HepG2 (cell line): ENCODE results near the gene SMIM36. TPM values are rescaled to one million over a fixed set of nuclear protein-coding genes. Genes with fewer than 3 reads are reported as not detected.
A peak's percentile ranks its signal among the peaks of the same experiment; 100 is the strongest.

Experiments used
- ARID3A ChIP-seq: IDR thresholded peaks from 2 replicates; pipeline ENCODE4 v1.6.1; 2012; ENCODE audit warnings: low read depth, low read length, improper control_type of control experiment
- ATF1 ChIP-seq: IDR thresholded peaks from 2 replicates; pipeline ENCODE4 v1.6.1; 2016; ENCODE audit warnings: mild to moderate bottlenecking, control low read depth
- BHLHE40 ChIP-seq: IDR thresholded peaks from 2 replicates; pipeline ENCODE4 v1.6.1; 2011; ENCODE audit warnings: low read length, improper control_type of control experiment
- CHD2 ChIP-seq: IDR thresholded peaks from 2 replicates; pipeline ENCODE4 v1.6.1; 2011; ENCODE audit warnings: low read depth, low read length, improper control_type of control experiment
- CREB3 ChIP-seq: sonication (generic); formaldehyde crosslinking; IDR thresholded peaks from 2 replicates; pipeline ENCODE4 v1.5.0; 2020; ENCODE audit warnings: missing genetic modification reagents
- FOXO1 ChIP-seq: sonication (generic); formaldehyde crosslinking; IDR thresholded peaks from 2 replicates; pipeline ENCODE4 v1.4.0; 2020; ENCODE audit warnings: missing genetic modification reagents
- GPBP1L1 ChIP-seq: sonication (generic); formaldehyde crosslinking; IDR thresholded peaks from 2 replicates; pipeline ENCODE4 v1.5.0; 2020; ENCODE audit warnings: mild to moderate bottlenecking, missing genetic modification reagents
- LCORL ChIP-seq, 2 experiments: fragments of 450-650 bp in 1 of 2; sonication (generic) in 1 of 2; formaldehyde crosslinking in 1 of 2; IDR thresholded peaks; 2 replicates each; pipeline versions ENCODE4 v1.5.0 to v1.6.1; 2017 to 2020; ENCODE audit warnings: antibody characterized with exemption in 1 of 2, missing genetic modification reagents in 1 of 2
- NFIB ChIP-seq: sonication (generic); formaldehyde crosslinking; IDR thresholded peaks from 2 replicates; pipeline ENCODE4 v1.9.0; 2021; ENCODE audit warnings: missing genetic modification reagents, mild to moderate bottlenecking, borderline replicate concordance
- REL ChIP-seq: sonication (generic); formaldehyde crosslinking; conservative IDR thresholded peaks from 2 replicates; pipeline ENCODE4 v1.8.0; 2022; ENCODE audit warnings: mild to moderate bottlenecking, missing genetic modification reagents, moderate library complexity
- TBX2 ChIP-seq: sonication (generic); formaldehyde crosslinking; IDR thresholded peaks from 2 replicates; pipeline ENCODE4 v1.5.0; 2020; ENCODE audit warnings: missing genetic modification reagents, mild to moderate bottlenecking, borderline replicate concordance
- WIZ ChIP-seq: sonication (generic); formaldehyde crosslinking; IDR thresholded peaks from 2 replicates; pipeline ENCODE4 v1.5.1; 2020; ENCODE audit warnings: mild to moderate bottlenecking, missing genetic modification reagents
- ZNF572 ChIP-seq: sonication (generic); formaldehyde crosslinking; IDR thresholded peaks from 2 replicates; pipeline ENCODE4 v1.5.1; 2020; ENCODE audit warnings: mild to moderate bottlenecking, missing genetic modification reagents
- ZNF75D ChIP-seq: sonication (generic); formaldehyde crosslinking; IDR thresholded peaks from 2 replicates; pipeline ENCODE4 v1.8.1; 2023; ENCODE audit warnings: missing genetic modification reagents, mild to moderate bottlenecking, borderline replicate concordance
- polyA plus RNA-seq, 8 experiments: library from polyadenylated mRNA; depleted of rRNA in 3 of 8; stranded (reverse) in 7 of 8; unstranded in 1 of 8; fragments of >200 nt; fragmentation: Illumina TruSeq in 4 of 8; extraction: Trizol in 4 of 8; gene quantifications; 2 replicates each; pipeline versions ENCODE4 v1.2.1 to v1.2.3, GENCODE V29; 2011 to 2016; ENCODE audit warnings: low read depth in 4 of 8, missing spikeins in 1 of 8, mixed read lengths in 1 of 8; ENCODE audit not compliant: insufficient read depth in 1 of 8
- total RNA-seq, 5 experiments: library from RNA; depleted of rRNA; stranded (reverse); fragments of >200 nt; fragmentation: Illumina TruSeq; extraction: Trizol; gene quantifications; 2 replicates each; pipeline ENCODE4 v1.2.3, GENCODE V29; 2016; ENCODE audit warnings: low read depth in 1 of 5
- TF ChIP-seq, protein P1 (sequence below): sonication (generic); formaldehyde crosslinking; IDR thresholded peaks from 2 replicates; pipeline ENCODE4 v1.5.0; 2020; ENCODE audit warnings: missing genetic modification reagents
- TF ChIP-seq, protein P2 (sequence below): sonication (generic); formaldehyde crosslinking; IDR thresholded peaks from 2 replicates; pipeline ENCODE4 v1.4.0; 2020; ENCODE audit warnings: missing genetic modification reagents
- TF ChIP-seq, protein P3 (sequence below): sonication (generic); formaldehyde crosslinking; conservative IDR thresholded peaks from 2 replicates; pipeline ENCODE4 v1.4.0; 2020; ENCODE audit warnings: mild to moderate bottlenecking, missing genetic modification reagents, moderate library complexity

The SMIM36 gene
- total and polyA plus RNA-seq, 2 of the 13 experiments (the other 11 are each of a cell fraction or from before 2014, with no cell fraction given) = not detected

DNA sequence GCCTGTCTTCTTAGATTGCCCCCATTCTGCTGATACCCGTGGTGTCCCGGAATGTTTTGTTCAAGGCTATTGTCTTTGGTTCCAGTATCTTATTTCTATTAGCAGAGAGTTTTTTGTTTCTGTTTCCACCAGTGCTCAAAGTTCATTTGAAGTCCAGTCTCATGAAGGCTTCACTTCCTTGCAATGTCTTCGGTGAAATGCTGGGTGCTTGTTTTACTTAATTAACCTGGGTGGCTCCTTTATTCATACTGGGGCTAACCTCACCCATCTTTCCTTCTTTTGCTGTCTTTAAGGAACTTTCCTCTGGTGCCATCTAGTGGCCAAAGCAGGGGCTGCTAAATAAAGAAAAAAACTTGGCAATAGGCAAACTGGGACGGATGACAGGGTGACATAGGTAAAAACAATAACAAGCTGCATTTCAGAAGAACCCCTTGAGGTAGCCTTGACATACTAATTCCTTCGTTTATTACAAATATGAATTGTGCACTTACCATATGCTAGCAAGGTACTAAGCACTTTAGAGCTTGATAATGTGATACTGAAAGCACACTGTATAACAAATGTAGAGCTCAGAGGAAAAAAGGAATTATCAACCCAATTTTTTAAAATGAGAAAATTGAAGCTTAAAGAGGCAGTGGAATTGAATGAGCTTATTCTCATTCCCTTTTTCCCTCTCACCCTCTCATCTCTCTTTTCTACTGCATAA is 2.8 kb upstream of the SMIM36 start (continued):
- TF ChIP-seq NFIB (CRISPR knock-in tag) (no peak), FOXO1 (CRISPR knock-in tag) (no peak; the same call in 1 of the 2 replicates), TBX2 (CRISPR knock-in tag) (0 out of 2 replicates have a peak, but pooled peaks have one; percentile 31), ZNF572 (CRISPR knock-in tag) (no peak), LCORL (IDR thresholded peaks at IDR 0.05) (no peak), LCORL (CRISPR knock-in tag; IDR thresholded peaks at IDR 0.05) (peak; percentile 33; the same call in 1 of the 2 replicates), CREB3 (no peak), GPBP1L1 (CRISPR knock-in tag) (no peak), ZNF75D (no peak), REL (no peak), ATF1 (CRISPR knock-in tag) (no peak), CHD2 (no peak), BHLHE40 (no peak), WIZ (no peak), ARID3A (0 out of 2 replicates have a peak, but pooled peaks have one; percentile 57)
- TF ChIP-seq, protein P1, sequence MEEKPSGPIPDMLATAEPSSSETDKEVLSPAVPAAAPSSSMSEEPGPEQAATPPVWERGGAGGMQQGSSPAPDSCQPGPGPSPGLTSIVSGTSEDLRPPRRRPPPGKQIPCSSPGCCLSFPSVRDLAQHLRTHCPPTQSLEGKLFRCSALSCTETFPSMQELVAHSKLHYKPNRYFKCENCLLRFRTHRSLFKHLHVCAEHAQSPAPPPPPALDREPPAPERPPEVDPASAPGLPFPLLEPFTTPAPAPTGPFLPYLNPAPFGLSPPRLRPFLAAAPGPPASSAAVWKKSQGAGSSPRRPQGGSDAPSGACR (CRISPR knock-in tag) = no peak
- TF ChIP-seq, protein P2, sequence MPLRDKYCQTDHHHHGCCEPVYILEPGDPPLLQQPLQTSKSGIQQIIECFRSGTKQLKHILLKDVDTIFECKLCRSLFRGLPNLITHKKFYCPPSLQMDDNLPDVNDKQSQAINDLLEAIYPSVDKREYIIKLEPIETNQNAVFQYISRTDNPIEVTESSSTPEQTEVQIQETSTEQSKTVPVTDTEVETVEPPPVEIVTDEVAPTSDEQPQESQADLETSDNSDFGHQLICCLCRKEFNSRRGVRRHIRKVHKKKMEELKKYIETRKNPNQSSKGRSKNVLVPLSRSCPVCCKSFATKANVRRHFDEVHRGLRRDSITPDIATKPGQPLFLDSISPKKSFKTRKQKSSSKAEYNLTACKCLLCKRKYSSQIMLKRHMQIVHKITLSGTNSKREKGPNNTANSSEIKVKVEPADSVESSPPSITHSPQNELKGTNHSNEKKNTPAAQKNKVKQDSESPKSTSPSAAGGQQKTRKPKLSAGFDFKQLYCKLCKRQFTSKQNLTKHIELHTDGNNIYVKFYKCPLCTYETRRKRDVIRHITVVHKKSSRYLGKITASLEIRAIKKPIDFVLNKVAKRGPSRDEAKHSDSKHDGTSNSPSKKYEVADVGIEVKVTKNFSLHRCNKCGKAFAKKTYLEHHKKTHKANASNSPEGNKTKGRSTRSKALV (CRISPR knock-in tag) = no peak; the same call in 1 of the 2 replicates
- TF ChIP-seq, protein P3, sequence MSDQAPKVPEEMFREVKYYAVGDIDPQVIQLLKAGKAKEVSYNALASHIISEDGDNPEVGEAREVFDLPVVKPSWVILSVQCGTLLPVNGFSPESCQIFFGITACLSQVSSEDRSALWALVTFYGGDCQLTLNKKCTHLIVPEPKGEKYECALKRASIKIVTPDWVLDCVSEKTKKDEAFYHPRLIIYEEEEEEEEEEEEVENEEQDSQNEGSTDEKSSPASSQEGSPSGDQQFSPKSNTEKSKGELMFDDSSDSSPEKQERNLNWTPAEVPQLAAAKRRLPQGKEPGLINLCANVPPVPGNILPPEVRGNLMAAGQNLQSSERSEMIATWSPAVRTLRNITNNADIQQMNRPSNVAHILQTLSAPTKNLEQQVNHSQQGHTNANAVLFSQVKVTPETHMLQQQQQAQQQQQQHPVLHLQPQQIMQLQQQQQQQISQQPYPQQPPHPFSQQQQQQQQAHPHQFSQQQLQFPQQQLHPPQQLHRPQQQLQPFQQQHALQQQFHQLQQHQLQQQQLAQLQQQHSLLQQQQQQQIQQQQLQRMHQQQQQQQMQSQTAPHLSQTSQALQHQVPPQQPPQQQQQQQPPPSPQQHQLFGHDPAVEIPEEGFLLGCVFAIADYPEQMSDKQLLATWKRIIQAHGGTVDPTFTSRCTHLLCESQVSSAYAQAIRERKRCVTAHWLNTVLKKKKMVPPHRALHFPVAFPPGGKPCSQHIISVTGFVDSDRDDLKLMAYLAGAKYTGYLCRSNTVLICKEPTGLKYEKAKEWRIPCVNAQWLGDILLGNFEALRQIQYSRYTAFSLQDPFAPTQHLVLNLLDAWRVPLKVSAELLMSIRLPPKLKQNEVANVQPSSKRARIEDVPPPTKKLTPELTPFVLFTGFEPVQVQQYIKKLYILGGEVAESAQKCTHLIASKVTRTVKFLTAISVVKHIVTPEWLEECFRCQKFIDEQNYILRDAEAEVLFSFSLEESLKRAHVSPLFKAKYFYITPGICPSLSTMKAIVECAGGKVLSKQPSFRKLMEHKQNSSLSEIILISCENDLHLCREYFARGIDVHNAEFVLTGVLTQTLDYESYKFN (CRISPR knock-in tag) = 0 out of 2 replicates have a peak, but pooled peaks have one; percentile 17
